G401 (cell line): ENCODE measurements around the gene CLUH. TPM values are rescaled to one million over a fixed set of nuclear protein-coding genes. Genes with fewer than 3 reads are reported as not detected.

Experiments
- DNase-seq: peaks from one replicate; pipeline ENCODE4 v3.0.0-alpha.2; 2015; ENCODE audit warnings: low spot score
- in situ Hi-C: cut with HindIII; loops from 2 replicates; pipeline ENCODE4 v1.10.0; 2016; ENCODE audit warnings: low sequenced_read_pairs, mixed read lengths
- total RNA-seq: library from RNA; depleted of rRNA; stranded (reverse); fragments of >200 nt; shearing (Covaris generic); gene quantifications from 2 replicates; pipeline ENCODE4 v1.2.3, GENCODE V29; 2014; rRNA removed

CLUH gene
- total RNA-seq, 1 experiment from 2014 or later = 58.1 TPM

GRCh38 chr17:2644971-2645370 lies 66.6 kb downstream of the CLUH start:
- in situ Hi-C loops = no loop called here
- DNase-seq = no peak

Other genes starting within 250 kb of the CLUH start
- gene METTL16, start 199.9 kb downstream of the CLUH start, total RNA-seq = 29.2 and 58.3 TPM in 2 replicates
- gene PAFAH1B1, start 118.1 kb downstream of the CLUH start, total RNA-seq = 70.3 and 181 TPM in 2 replicates
- 0.06 and 0.31 TPM in 2 replicates for gene CCDC92B, start 37.9 kb upstream of the CLUH start, total RNA-seq
- gene RAP1GAP2, start 84.7 kb upstream of the CLUH start, total RNA-seq = 1.9 and 6.0 TPM in 2 replicates